IMR-90 (cell line): ENCODE results near the gene HOXC5.

Experiments
- CHD1 ChIP-seq: IDR thresholded peaks from 2 replicates; pipeline ENCODE4 v1.6.1; 2012; ENCODE audit warnings: low read depth, low read length, improper control_type of control experiment
- NFE2L2 ChIP-seq: fragments of 150-350 bp; IDR thresholded peaks from 2 replicates; pipeline ENCODE4 v1.6.1; 2016; ENCODE audit warnings: low read depth, mild to moderate bottlenecking, low read length
- POLR2A ChIP-seq: IDR thresholded peaks from 2 replicates; pipeline ENCODE4 v1.6.1; 2012; ENCODE audit warnings: mild to moderate bottlenecking, low read depth, low read length
- RAD21 ChIP-seq: IDR thresholded peaks from 2 replicates; pipeline ENCODE4 v1.6.1; 2012; ENCODE audit warnings: low read length, improper control_type of control experiment
- RCOR1 ChIP-seq: IDR thresholded peaks from 2 replicates; pipeline ENCODE4 v1.6.1; 2012; ENCODE audit warnings: mild to moderate bottlenecking, low read length, improper control_type of control experiment; ENCODE audit not compliant: insufficient replicate concordance
- RFX5 ChIP-seq: IDR thresholded peaks from 2 replicates; pipeline ENCODE4 v1.8.0; 2012; ENCODE audit warnings: low read depth, mild to moderate bottlenecking, low read length, moderate library complexity
- TF ChIP-seq, protein P1 (sequence below): conservative IDR thresholded peaks from 2 replicates; pipeline ENCODE4 v1.5.1; 2012; ENCODE audit warnings: mild to moderate bottlenecking, low read depth, low read length, improper control_type of control experiment
- TF ChIP-seq, protein P2 (sequence below): fragments of 150-350 bp; IDR thresholded peaks from 2 replicates; pipeline ENCODE4 v1.6.1; 2017; ENCODE audit warnings: mild to moderate bottlenecking, antibody characterized with exemption, low read length, low read depth

DNA sequence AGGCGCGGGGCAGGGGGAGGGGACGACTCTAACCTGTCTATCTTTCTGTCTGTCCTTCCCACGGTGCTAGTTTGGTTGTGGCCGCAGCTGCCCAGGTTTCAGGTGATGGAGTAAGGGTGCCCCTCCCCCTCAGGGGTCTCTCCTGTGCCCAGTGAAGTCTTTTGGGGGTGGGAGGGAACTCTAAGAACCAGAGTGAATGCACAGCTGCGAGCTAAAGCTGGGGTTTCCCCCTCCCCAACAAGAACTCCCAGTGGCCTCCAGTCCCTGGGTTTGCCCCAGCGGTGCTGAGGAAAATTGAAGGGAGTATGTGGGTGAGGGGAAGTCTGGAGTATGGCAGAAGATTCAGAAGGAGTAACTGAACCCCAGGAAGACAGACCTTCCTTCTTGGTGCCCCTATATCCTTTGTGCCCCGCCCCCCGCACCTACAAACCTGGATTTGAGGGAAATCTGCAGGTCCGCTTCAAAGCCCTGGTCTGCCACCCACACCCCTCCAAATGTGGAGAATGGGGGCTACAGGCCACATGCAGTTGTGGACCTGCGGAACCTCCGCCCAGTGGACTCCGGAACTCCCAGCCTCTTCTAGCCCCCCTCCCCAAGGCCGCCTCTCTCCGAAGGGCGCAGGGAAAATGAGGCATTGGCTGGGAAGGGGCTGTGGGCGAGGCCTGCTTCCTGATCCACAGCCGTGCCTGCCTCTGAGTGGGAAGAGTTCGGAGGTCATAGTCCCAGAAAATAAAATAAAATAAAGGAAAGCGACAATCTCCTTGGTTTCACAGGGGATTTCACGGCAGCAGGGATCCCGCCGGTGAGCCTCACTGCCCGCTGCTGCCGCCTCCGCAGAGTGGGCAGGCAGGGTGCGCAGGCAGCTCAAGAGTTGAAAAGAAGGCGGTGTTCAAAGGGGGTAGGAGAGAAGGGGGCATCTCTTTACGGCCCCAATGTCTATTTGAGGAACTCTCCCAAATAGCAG, 36.3 kb upstream of the HOXC5 start:
- TF ChIP-seq CHD1 (no peak), RFX5 (no peak), RCOR1 (no peak), POLR2A (no peak), RAD21 (no peak), NFE2L2 (no peak)
- TF ChIP-seq, protein P1, sequence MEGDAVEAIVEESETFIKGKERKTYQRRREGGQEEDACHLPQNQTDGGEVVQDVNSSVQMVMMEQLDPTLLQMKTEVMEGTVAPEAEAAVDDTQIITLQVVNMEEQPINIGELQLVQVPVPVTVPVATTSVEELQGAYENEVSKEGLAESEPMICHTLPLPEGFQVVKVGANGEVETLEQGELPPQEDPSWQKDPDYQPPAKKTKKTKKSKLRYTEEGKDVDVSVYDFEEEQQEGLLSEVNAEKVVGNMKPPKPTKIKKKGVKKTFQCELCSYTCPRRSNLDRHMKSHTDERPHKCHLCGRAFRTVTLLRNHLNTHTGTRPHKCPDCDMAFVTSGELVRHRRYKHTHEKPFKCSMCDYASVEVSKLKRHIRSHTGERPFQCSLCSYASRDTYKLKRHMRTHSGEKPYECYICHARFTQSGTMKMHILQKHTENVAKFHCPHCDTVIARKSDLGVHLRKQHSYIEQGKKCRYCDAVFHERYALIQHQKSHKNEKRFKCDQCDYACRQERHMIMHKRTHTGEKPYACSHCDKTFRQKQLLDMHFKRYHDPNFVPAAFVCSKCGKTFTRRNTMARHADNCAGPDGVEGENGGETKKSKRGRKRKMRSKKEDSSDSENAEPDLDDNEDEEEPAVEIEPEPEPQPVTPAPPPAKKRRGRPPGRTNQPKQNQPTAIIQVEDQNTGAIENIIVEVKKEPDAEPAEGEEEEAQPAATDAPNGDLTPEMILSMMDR: no peak
- TF ChIP-seq, protein P2, sequence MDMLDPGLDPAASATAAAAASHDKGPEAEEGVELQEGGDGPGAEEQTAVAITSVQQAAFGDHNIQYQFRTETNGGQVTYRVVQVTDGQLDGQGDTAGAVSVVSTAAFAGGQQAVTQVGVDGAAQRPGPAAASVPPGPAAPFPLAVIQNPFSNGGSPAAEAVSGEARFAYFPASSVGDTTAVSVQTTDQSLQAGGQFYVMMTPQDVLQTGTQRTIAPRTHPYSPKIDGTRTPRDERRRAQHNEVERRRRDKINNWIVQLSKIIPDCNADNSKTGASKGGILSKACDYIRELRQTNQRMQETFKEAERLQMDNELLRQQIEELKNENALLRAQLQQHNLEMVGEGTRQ: no peak
